CD4-positive, alpha-beta T cell (primary cell): ENCODE measurements around the gene GYG2. TPM values are rescaled to one million over a fixed set of nuclear protein-coding genes. Genes with fewer than 3 reads are reported as not detected.
"Not testable (repeated sequence)": the region's sequence is repeated elsewhere in the genome, so short reads cannot be mapped to it uniquely, and the experiment has no call there.

Experiments
- ATAC-seq: fragments of 200-7000 bp; cut with Tn5 transposase; one replicate; pipeline ENCODE4 v1.10.0; 2022; ENCODE audit warnings: mild to moderate bottlenecking; ENCODE audit not compliant: poor library complexity
- CTCF ChIA-PET: fragments of 350-600 bp; sonication (Branson Sonifier 250); formaldehyde crosslinking; loops from one replicate; lab custom pipeline; 2021; ENCODE audit warnings: antibody characterized with exemption, inconsistent platforms; lab: Charles Lee
- POLR2A ChIA-PET: fragments of 350-600 bp; sonication (Branson Sonifier 250); formaldehyde crosslinking; loops from one replicate; lab custom pipeline; 2021; ENCODE audit warnings: antibody characterized with exemption, inconsistent platforms; lab: Charles Lee
- DNase-seq, 14 experiments: peaks; one replicate each; pipeline ENCODE4 v3.0.0-alpha.2; 2013 to 2020; ENCODE audit warnings: mixed read lengths in 2 of 14
- H3K27ac ChIP-seq, 2 donors: one replicate each; pipeline versions ENCODE4 v1.5.1 to v1.7.0; 2013; ENCODE audit warnings: low read length in 2 of 2, low read depth in 1 of 2, mild to moderate bottlenecking in 1 of 2
- H3K27me3 ChIP-seq, 2 experiments: 1 replicate in 1 of 2; 2 replicates in 1 of 2; pipeline versions ENCODE4 v1.6.1 to v1.7.0; 2013; ENCODE audit warnings: low read length in 2 of 2, control low read depth in 1 of 2, mild to moderate bottlenecking in 1 of 2, moderate library complexity in 1 of 2; ENCODE audit not compliant: insufficient read depth in 2 of 2, control insufficient read depth in 1 of 2
- H3K36me3 ChIP-seq: one replicate; pipeline ENCODE4 v1.6.1; 2013; ENCODE audit warnings: low read length, control low read depth; ENCODE audit not compliant: insufficient read depth
- H3K4me1 ChIP-seq: one replicate; pipeline ENCODE4 v1.6.1; 2013; ENCODE audit warnings: low read length, control low read depth; ENCODE audit not compliant: insufficient read depth
- H3K4me3 ChIP-seq: one replicate; pipeline ENCODE4 v1.5.1; 2013; ENCODE audit warnings: mild to moderate bottlenecking, low read length, moderate library complexity
- H3K9me3 ChIP-seq, 2 experiments: 1 replicate in 1 of 2; 2 replicates in 1 of 2; pipeline versions ENCODE4 v1.6.1 to v1.7.0; 2013; ENCODE audit warnings: low read length in 2 of 2, mild to moderate bottlenecking in 2 of 2, control low read depth in 1 of 2, moderate library complexity in 1 of 2; ENCODE audit not compliant: control insufficient read depth in 1 of 2, insufficient read depth in 1 of 2
- H3K27ac Mint-ChIP-seq: one replicate; pipeline ENCODE4 v1.8.0; 2020; ENCODE audit warnings: mixed read lengths
- H3K27me3 Mint-ChIP-seq: one replicate; pipeline ENCODE4 v1.8.0; 2021; ENCODE audit warnings: mixed read lengths
- H3K36me3 Mint-ChIP-seq: one replicate; pipeline ENCODE4 v1.8.0; 2021; ENCODE audit warnings: low read depth, mixed read lengths
- H3K4me1 Mint-ChIP-seq: one replicate; pipeline ENCODE4 v1.8.0; 2021; ENCODE audit warnings: low read depth, mixed read lengths
- H3K4me3 Mint-ChIP-seq: one replicate; pipeline ENCODE4 v1.8.0; 2020; ENCODE audit warnings: mild to moderate bottlenecking, mixed read lengths
- H3K9me3 Mint-ChIP-seq: one replicate; pipeline ENCODE4 v1.8.0; 2020; ENCODE audit warnings: mixed read lengths
- intact Hi-C, 2 experiments: fragments of 100-400 bp; cut with DNase I in 1 of 2; cut with micrococcal nuclease in 1 of 2; formaldehyde crosslinking; loops; one replicate each; pipeline versions ENCODE4 v1.15.1 to v1.9.0; 2023 to 2025; cut with DNase I, micrococcal nuclease
- total RNA-seq, 174 experiments: library from RNA in 2 of 174; stranded (reverse) in 2 of 174; gene quantifications; one replicate each; pipeline ENCODE4 v1.2.3 and lab custom pipeline; 2021 to 2026
- TF ChIP-seq, protein P1 (sequence below): fragments of 200-600 bp; IDR thresholded peaks from one replicate; pipeline ENCODE4 v1.8.0; 2022; ENCODE audit warnings: antibody characterized with exemption, mild to moderate bottlenecking

GYG2 gene
- total RNA-seq, 2 experiments from 2014 or later, result not detected

DNA sequence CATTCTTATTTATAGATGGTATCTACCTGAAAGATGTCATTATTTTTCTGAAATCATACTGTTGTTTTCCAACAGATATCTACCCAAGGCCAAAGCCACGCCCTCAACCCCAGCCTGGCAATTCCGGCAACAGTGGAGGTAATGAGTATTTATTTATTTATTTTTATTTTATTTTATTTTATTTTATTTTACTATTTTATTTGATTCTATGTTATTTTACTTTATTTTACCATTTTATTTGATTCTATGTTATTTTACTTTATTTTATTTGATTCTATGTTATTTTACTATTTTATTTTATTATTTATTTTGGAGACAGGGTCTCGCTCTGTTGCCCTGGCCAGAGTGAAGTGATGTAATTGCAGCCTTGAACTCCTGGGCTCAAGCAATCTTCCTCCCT is 39.2 kb upstream of the GYG2 start:
- no peak overlapping the region for H3K4me3 ChIP-seq
- DNase-seq (no peak), ATAC-seq (no peak)
- no peaks in the 10 kb centered on the region for H3K9me3 ChIP-seq
- H3K27ac Mint-ChIP-seq, result no peak overlapping the region
- intact Hi-C loops, result no loop called here
- no peaks in the 10 kb centered on the region for H3K27me3 Mint-ChIP-seq
- no peaks in the 10 kb centered on the region for H3K36me3 ChIP-seq
- H3K4me1 ChIP-seq, result no peaks in the 10 kb centered on the region
- no peak overlapping the region for H3K4me3 Mint-ChIP-seq
- no peak overlapping the region for H3K27ac ChIP-seq
- H3K4me1 Mint-ChIP-seq, result no peaks in the 10 kb centered on the region
- CTCF ChIA-PET, result no interaction called here
- no peaks in the 10 kb centered on the region for H3K27me3 ChIP-seq
- H3K36me3 Mint-ChIP-seq, result no peaks in the 10 kb centered on the region
- POLR2A ChIA-PET, result no interaction called here
- TF ChIP-seq, protein P1, sequence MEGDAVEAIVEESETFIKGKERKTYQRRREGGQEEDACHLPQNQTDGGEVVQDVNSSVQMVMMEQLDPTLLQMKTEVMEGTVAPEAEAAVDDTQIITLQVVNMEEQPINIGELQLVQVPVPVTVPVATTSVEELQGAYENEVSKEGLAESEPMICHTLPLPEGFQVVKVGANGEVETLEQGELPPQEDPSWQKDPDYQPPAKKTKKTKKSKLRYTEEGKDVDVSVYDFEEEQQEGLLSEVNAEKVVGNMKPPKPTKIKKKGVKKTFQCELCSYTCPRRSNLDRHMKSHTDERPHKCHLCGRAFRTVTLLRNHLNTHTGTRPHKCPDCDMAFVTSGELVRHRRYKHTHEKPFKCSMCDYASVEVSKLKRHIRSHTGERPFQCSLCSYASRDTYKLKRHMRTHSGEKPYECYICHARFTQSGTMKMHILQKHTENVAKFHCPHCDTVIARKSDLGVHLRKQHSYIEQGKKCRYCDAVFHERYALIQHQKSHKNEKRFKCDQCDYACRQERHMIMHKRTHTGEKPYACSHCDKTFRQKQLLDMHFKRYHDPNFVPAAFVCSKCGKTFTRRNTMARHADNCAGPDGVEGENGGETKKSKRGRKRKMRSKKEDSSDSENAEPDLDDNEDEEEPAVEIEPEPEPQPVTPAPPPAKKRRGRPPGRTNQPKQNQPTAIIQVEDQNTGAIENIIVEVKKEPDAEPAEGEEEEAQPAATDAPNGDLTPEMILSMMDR, result no peak
- H3K9me3 Mint-ChIP-seq, result no peaks in the 10 kb centered on the region

DNA sequence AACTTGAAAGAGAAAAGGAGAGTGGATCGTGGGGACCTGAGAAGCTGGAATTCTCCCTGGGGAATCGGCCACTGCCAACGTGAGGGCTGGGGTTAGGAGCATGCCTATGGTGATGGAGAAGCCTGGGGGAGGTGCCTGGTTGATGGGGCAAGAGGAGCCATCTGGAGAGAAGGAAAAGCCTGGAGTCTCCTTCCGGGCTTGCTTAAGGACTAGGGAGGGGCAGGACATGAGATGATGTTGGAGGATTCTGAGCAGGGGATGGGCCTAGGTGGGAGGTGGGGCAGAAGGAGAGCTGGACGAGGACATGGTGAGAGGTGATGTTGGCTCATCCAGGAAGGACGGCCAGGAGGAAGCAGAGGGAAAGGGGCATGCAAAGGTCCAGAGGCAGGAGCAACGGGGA is 35.0 kb upstream of the GYG2 start:
- Histone ChIP-seq H3K9me3 (no peaks in the 10 kb centered on the region), H3K27me3 (no peaks in the 10 kb centered on the region), H3K36me3 (no peaks in the 10 kb centered on the region), H3K4me1 (no peaks in the 10 kb centered on the region), H3K27ac (no peak overlapping the region), H3K4me3 (no peak overlapping the region)
- no peak overlapping the region for H3K4me3 Mint-ChIP-seq
- TF ChIP-seq, protein P1, result no peak
- intact Hi-C loops, result no loop called here
- H3K36me3 Mint-ChIP-seq, result no peaks in the 10 kb centered on the region
- H3K9me3 Mint-ChIP-seq, result no peaks in the 10 kb centered on the region
- H3K4me1 Mint-ChIP-seq, result no peaks in the 10 kb centered on the region
- POLR2A ChIA-PET, result no interaction called here
- ATAC-seq (no peak), DNase-seq (no peak)
- no peak overlapping the region for H3K27ac Mint-ChIP-seq
- CTCF ChIA-PET, result no interaction called here
- no peaks in the 10 kb centered on the region for H3K27me3 Mint-ChIP-seq

DNA sequence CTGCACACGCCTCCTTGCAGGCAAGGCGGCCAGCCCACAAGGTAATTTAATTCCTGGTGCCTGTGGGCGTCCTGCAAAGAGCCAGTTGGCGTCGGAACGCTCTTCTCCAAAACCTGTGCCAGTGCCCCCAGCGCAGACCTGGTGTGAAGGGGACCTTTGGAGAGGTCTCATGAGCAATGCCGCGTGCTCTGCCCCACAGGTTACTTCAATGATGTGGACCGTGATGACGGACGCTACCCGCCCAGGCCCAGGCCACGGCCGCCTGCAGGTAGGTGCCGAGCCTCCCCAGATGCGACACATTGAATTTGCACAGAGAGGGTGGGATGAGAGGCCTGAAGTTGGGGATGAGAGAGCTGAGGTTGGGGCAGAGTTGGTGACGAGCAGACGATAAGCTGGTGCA is 34.4 kb upstream of the GYG2 start:
- Histone ChIP-seq H3K36me3 (no peaks in the 10 kb centered on the region), H3K4me1 (no peaks in the 10 kb centered on the region), H3K4me3 (no peak overlapping the region), H3K27me3 (no peaks in the 10 kb centered on the region), H3K9me3 (no peaks in the 10 kb centered on the region), H3K27ac (no peak overlapping the region)
- Mint-ChIP-seq H3K4me3 (no peak overlapping the region), H3K9me3 (no peaks in the 10 kb centered on the region), H3K27me3 (no peaks in the 10 kb centered on the region), H3K27ac (no peak overlapping the region), H3K36me3 (no peaks in the 10 kb centered on the region), H3K4me1 (no peaks in the 10 kb centered on the region)
- no peak for DNase-seq
- ChIA-PET CTCF (no interaction called here), POLR2A (no interaction called here)
- ATAC-seq, result no peak
- TF ChIP-seq, protein P1, result no peak
- intact Hi-C loops, result no loop called here

DNA sequence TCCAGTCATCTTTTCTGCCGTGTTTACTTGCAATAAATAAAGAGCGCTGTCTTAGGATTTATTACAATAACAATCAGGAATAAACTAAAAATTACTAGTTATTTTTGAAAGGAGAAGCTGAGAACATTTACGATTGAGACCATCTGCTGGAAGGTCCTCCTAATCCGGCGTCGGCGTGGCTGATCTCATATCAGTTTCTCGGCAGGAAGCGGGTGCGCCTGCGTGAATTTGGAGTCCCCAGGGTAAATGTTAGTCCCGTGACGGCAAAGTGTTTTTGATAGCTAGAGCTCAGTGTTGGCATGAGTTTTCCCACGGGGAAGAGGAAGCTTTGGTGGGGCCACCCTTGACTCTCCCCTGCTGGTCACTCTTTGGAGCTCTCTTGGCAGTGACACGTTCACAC is 31.9 kb upstream of the GYG2 start:
- H3K27me3 Mint-ChIP-seq, H3K27ac Mint-ChIP-seq, ATAC-seq, POLR2A ChIA-PET, H3K4me1 Mint-ChIP-seq, H3K27me3 ChIP-seq, H3K9me3 Mint-ChIP-seq, CTCF ChIA-PET, H3K4me3 Mint-ChIP-seq, H3K36me3 ChIP-seq, intact Hi-C loops, H3K4me1 ChIP-seq, H3K4me3 ChIP-seq, H3K9me3 ChIP-seq, H3K36me3 Mint-ChIP-seq, H3K27ac ChIP-seq: not testable (repeated sequence)
- peak in 1 of 14 experiments; percentile 5 for DNase-seq
